KMS-11 (cell line): ENCODE results near the gene NEDD4L.

ENCODE experiments used
- H2AFZ ChIP-seq: fragments of 200-600 bp; sonication (generic); 2 replicates; pipeline ENCODE4 v1.6.1; 2016; ENCODE audit warnings: antibody characterized with exemption, mixed run types, low read depth
- H3K27ac ChIP-seq: fragments of 200-600 bp; sonication (generic); 2 replicates; pipeline ENCODE4 v1.6.1; 2016; ENCODE audit warnings: mild to moderate bottlenecking, mixed run types
- H3K27me3 ChIP-seq: fragments of 200-600 bp; sonication (generic); 2 replicates; pipeline ENCODE4 v1.6.1; 2017; ENCODE audit warnings: mild to moderate bottlenecking, low read depth, mixed run types, moderate library complexity; ENCODE audit not compliant: insufficient read depth
- H3K36me3 ChIP-seq: fragments of 200-600 bp; sonication (generic); 2 replicates; pipeline ENCODE4 v1.6.1; 2017; ENCODE audit warnings: mild to moderate bottlenecking, mixed run types; ENCODE audit not compliant: insufficient read depth
- H3K4me1 ChIP-seq: fragments of 200-600 bp; sonication (generic); 2 replicates; pipeline ENCODE4 v1.6.1; 2016; ENCODE audit warnings: mild to moderate bottlenecking, low read depth, mixed run types; ENCODE audit not compliant: poor library complexity, severe bottlenecking
- H3K4me2 ChIP-seq: fragments of 200-600 bp; sonication (generic); 2 replicates; pipeline ENCODE4 v1.7.0; 2016; ENCODE audit warnings: mild to moderate bottlenecking, mixed run types
- H3K4me3 ChIP-seq: fragments of 200-600 bp; sonication (generic); IDR thresholded peaks from 2 replicates; pipeline ENCODE4 v1.6.1; 2017; ENCODE audit warnings: low read depth, low read length, mixed read lengths; ENCODE audit not compliant: insufficient read depth
- H3K79me2 ChIP-seq: fragments of 200-600 bp; sonication (generic); 2 replicates; pipeline ENCODE4 v1.6.1; 2016; ENCODE audit warnings: low read depth, mixed run types; ENCODE audit not compliant: insufficient read depth
- H3K9ac ChIP-seq: fragments of 200-600 bp; sonication (generic); 2 replicates; pipeline ENCODE4 v1.6.1; 2016; ENCODE audit warnings: mild to moderate bottlenecking, mixed run types
- H4K20me1 ChIP-seq: fragments of 200-600 bp; sonication (generic); 2 replicates; pipeline ENCODE4 v1.6.1; 2016; ENCODE audit warnings: mild to moderate bottlenecking, mixed run types; ENCODE audit not compliant: insufficient read depth
- TF ChIP-seq, protein P1 (sequence below): fragments of 200-600 bp; sonication (generic); conservative IDR thresholded peaks from 2 replicates; pipeline ENCODE4 v1.6.1; 2017; ENCODE audit warnings: low read depth, mild to moderate bottlenecking, antibody characterized with exemption, low read length, moderate library complexity, mixed read lengths

Gene NEDD4L

DNA sequence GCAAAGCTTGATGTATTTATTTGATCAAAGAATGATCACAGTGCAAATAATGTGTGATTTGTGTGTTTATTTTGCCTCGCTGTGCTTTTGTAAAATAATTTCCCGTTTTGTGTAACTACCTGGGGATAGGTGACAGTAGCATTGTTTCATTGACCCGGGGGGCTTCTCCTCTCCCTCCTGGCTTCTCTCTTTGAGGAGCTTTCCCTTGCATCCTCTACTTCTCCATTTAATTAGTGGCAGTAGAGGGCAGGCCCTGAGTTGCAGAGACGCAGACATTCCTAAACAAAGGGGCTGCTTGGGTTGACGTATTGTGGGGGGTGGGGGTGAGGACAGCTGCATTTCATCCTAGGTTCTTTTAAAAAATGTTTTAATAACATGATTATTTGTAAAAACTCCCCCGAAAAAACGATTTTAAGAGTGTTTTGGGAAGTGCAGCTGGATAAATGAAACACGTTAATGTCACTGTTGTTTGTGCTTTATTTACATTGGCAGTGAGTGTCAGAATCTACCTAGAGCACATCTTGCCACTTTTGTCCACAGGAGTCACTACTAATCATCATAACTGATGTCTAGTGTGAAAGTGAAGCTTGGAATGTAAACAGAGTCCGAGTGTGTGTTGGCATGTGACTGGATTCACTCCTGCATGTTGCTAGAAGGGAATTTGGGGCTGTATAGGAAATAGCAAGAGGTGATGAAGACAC, 2.2 kb downstream of the NEDD4L start:
- TF ChIP-seq, protein P1, sequence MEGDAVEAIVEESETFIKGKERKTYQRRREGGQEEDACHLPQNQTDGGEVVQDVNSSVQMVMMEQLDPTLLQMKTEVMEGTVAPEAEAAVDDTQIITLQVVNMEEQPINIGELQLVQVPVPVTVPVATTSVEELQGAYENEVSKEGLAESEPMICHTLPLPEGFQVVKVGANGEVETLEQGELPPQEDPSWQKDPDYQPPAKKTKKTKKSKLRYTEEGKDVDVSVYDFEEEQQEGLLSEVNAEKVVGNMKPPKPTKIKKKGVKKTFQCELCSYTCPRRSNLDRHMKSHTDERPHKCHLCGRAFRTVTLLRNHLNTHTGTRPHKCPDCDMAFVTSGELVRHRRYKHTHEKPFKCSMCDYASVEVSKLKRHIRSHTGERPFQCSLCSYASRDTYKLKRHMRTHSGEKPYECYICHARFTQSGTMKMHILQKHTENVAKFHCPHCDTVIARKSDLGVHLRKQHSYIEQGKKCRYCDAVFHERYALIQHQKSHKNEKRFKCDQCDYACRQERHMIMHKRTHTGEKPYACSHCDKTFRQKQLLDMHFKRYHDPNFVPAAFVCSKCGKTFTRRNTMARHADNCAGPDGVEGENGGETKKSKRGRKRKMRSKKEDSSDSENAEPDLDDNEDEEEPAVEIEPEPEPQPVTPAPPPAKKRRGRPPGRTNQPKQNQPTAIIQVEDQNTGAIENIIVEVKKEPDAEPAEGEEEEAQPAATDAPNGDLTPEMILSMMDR: no peak
- H3K4me3 ChIP-seq: peak overlapping the region; percentile 45
- peaks cover 44% of the 10 kb centered on the region; the same call in 1 of the 2 replicates for H3K79me2 ChIP-seq
- peaks cover 51% of the 10 kb centered on the region for H3K4me1 ChIP-seq
- no peak overlapping the region for H3K27ac ChIP-seq
- peak overlapping the region; percentile 54; the same call in 1 of the 2 replicates for H3K9ac ChIP-seq
- H4K20me1 ChIP-seq: no peaks in the 10 kb centered on the region
- H2AFZ ChIP-seq: peak overlapping the region; percentile 94; the same call in 1 of the 2 replicates
- peak overlapping the region; percentile 89 for H3K4me2 ChIP-seq
- no peaks in the 10 kb centered on the region for H3K27me3 ChIP-seq
- H3K36me3 ChIP-seq: no peaks in the 10 kb centered on the region

DNA sequence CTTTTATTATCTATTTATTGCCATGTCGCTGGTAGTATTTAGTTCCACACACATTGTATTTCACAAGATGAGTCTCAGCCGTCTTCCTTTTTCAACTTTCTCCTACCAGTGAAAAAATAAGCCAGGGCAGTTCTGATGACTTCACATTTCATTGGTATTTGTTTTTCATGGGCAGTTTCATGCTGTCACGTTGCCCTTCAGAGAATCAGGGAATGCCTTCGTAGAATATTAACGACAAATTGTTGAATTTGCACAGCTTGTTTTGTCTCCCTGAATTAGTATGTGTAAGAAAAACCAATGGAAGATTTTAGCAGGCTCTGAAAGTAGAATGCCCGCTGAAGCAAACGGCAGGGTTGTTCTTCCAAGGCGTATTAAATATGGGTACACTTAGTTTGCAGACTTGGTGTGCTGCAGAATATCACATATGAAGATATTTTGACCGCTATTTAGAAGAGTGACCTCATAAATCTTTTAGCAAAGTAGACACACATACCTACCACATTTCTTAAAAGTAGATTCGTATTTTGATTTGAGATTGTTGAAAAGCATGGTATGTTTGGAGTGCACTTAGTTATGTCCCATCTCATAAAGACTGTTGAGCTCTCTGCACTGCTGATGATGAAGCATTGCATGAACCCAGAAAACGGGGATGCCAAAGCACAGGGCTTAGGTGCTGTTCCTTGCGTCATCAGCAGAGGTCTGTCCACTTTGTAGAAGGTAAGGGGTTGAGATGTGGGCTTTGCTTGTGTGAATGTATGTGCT, 2.9 kb downstream of the NEDD4L start:
- peaks cover 46% of the 10 kb centered on the region; the same call in 1 of the 2 replicates for H3K79me2 ChIP-seq
- TF ChIP-seq, protein P1: no peak
- H4K20me1 ChIP-seq: no peaks in the 10 kb centered on the region
- H3K36me3 ChIP-seq: no peaks in the 10 kb centered on the region
- H3K4me3 ChIP-seq: no peak overlapping the region
- H2AFZ ChIP-seq: no peak overlapping the region
- no peaks in the 10 kb centered on the region for H3K27me3 ChIP-seq
- H3K27ac ChIP-seq: no peak overlapping the region
- H3K4me2 ChIP-seq: peak overlapping the region; percentile 89; the same call in 1 of the 2 replicates
- no peak overlapping the region for H3K9ac ChIP-seq
- peaks cover 58% of the 10 kb centered on the region for H3K4me1 ChIP-seq

GRCh38 chr18:58047556-58047882, 3.5 kb downstream of the NEDD4L start:
- H3K27me3 ChIP-seq: no peaks in the 10 kb centered on the region
- H3K36me3 ChIP-seq: no peaks in the 10 kb centered on the region
- no peak overlapping the region for H3K4me3 ChIP-seq
- peaks cover 46% of the 10 kb centered on the region; the same call in 1 of the 2 replicates for H3K79me2 ChIP-seq
- no peak overlapping the region for H3K9ac ChIP-seq
- no peak overlapping the region for H2AFZ ChIP-seq
- no peak overlapping the region for H3K4me2 ChIP-seq
- TF ChIP-seq, protein P1: no peak
- H3K4me1 ChIP-seq: peaks cover 64% of the 10 kb centered on the region
- H4K20me1 ChIP-seq: no peaks in the 10 kb centered on the region
- H3K27ac ChIP-seq: no peak overlapping the region

DNA sequence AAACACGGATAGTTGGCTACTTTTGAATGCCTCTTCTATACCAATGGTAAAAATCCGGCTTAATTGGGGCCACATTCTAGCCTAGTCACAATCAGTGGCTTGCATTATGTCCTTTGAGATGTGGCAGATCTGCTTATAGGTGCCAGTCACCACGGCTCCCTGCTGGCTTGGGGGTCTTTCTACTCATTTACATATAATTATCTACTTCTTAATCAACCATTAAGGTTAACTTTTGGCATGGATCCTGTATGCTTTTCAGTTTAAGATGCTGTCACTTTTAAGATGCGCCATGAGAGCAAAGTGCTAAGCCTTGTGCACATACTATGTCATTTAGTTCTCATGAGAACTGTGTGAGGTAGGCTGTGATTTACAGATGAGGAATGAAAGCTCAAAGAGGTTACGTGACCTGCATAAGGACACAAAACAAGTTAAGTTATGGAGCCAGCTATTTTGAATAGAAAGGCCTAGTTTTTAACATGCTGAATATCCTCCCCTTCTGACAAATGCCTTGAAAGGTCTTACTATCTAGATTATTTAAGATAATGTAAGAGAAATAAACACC, 4.1 kb downstream of the NEDD4L start:
- Histone ChIP-seq H3K27ac (peak overlapping the region; percentile 56; the same call in 1 of the 2 replicates), H3K27me3 (no peaks in the 10 kb centered on the region), H3K4me1 (peaks cover 64% of the 10 kb centered on the region), H3K4me2 (no peak overlapping the region; the same call in 1 of the 2 replicates), H3K79me2 (peaks cover 46% of the 10 kb centered on the region; the same call in 1 of the 2 replicates), H3K9ac (no peak overlapping the region), H2AFZ (no peak overlapping the region), H4K20me1 (no peaks in the 10 kb centered on the region), H3K4me3 (no peak overlapping the region), H3K36me3 (no peaks in the 10 kb centered on the region)
- TF ChIP-seq, protein P1: no peak
